IPS-20b (cell line): ENCODE measurements around the gene FOXP3.

Experiments
- H3K27ac ChIP-seq: one replicate; pipeline ENCODE4 v1.5.1; 2013; ENCODE audit warnings: low read length
- H3K27me3 ChIP-seq: 2 replicates; pipeline ENCODE4 v1.6.1; 2013; ENCODE audit warnings: mild to moderate bottlenecking, low read length, inconsistent platforms; ENCODE audit not compliant: insufficient read depth
- H3K36me3 ChIP-seq: 2 replicates; pipeline ENCODE4 v1.6.1; 2013; ENCODE audit warnings: low read depth, mild to moderate bottlenecking, inconsistent platforms, low read length, moderate library complexity; ENCODE audit not compliant: insufficient read depth
- H3K4me1 ChIP-seq: 2 replicates; pipeline ENCODE4 v1.6.1; 2013; ENCODE audit warnings: mild to moderate bottlenecking, control low read depth, inconsistent platforms, low read length, moderate library complexity; ENCODE audit not compliant: insufficient read depth
- H3K4me3 ChIP-seq: 2 replicates; pipeline ENCODE4 v1.5.1; 2013; ENCODE audit warnings: mild to moderate bottlenecking, low read length, inconsistent platforms
- H3K9ac ChIP-seq: 2 replicates; pipeline ENCODE4 v1.6.1; 2013; ENCODE audit warnings: low read depth, mild to moderate bottlenecking, inconsistent platforms, low read length, moderate library complexity
- H3K9me3 ChIP-seq: 2 replicates; pipeline ENCODE4 v1.6.1; 2013; ENCODE audit warnings: mild to moderate bottlenecking, low read depth, low read length, inconsistent platforms; ENCODE audit not compliant: insufficient read depth

The FOXP3 gene

DNA sequence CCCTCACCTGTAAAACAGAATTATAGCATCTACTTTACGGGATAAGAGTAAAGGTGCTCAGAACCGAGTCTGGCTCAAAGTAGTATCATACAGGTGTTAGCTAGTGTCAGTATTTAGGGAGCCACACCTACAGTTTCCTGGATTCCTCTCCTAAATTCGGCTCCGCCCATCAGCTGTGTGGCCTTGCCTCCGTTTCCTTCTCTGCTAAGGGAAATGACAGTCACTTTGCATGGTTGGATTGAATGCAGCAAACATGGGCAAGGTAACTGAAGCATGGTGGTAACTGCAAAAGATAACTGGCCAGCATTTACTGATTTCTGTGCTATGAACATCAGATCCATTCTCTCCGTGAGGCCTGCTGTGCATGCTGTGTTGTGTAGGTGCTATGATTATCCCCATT lies 7.9 kb upstream of the FOXP3 start:
- no peaks in the 10 kb centered on the region; the same call in 1 of the 2 replicates for H3K4me1 ChIP-seq
- peak overlapping the region; percentile 35; the same call in 1 of the 2 replicates for H3K4me3 ChIP-seq
- no peaks in the 10 kb centered on the region for H3K27me3 ChIP-seq
- H3K36me3 ChIP-seq, result peaks cover 20% of the 10 kb centered on the region; the same call in 1 of the 2 replicates
- H3K9ac ChIP-seq, result no peak overlapping the region
- H3K9me3 ChIP-seq, result no peaks in the 10 kb centered on the region
- H3K27ac ChIP-seq, result no peak overlapping the region

DNA sequence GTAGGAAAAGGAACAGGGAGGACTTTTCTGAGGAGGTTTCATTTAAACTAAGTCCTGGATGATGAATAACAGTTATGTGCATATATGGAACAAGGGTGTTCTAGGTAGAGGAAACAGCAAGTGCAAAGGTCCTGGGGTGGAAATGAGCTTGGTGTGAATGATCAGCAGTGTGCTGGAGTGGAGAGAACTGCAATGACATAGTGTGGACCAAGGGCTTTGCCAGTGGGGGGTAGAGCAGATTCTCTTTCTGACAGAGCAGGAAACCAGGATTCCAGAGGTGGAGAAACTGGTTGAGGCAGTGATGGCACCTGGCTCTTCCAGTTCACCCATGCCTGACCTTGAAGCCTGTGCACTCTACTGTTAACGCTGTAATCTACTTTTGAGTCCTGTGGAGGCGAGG lies 6.8 kb upstream of the FOXP3 start:
- Histone ChIP-seq H3K4me1 (no peaks in the 10 kb centered on the region; the same call in 1 of the 2 replicates), H3K27me3 (no peaks in the 10 kb centered on the region), H3K4me3 (peak overlapping the region; percentile 59), H3K27ac (no peak overlapping the region), H3K36me3 (peaks cover 20% of the 10 kb centered on the region; the same call in 1 of the 2 replicates), H3K9me3 (no peaks in the 10 kb centered on the region), H3K9ac (no peak overlapping the region; the same call in 1 of the 2 replicates)

DNA sequence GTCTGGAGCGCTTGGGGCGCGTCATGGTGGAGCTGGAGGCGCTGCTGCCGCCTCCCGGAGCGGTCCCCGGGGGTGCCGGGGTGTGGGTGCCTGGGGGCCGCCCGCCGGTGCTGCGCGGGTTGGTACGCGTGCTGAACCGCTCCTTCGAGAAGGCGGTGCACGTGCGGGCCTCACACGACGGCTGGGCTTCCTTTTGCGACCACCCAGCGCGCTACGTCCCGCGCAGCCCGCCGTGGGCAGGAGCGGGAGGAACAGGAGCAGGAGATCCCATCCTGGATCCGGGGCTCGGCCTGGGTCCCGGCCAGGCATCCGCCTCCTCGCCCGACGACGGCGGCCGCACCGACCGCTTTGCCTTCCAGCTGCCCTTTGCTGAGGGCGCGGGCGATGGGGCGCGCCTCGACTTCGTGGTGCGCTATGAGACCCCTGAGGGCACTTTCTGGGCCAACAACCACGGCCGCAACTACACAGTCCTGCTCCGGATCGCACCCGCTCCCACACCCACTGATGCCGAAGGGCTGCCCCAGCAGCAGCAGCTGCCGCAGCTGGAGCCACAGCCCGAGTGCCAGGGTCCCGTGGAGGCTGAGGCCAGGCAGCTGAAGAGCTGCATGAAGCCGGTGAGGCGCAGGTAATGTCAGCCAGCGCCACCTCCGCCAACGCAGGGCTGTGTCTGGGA lies 5.9 kb upstream of the FOXP3 start:
- Histone ChIP-seq H3K4me1 (no peaks in the 10 kb centered on the region; the same call in 1 of the 2 replicates), H3K9ac (peak overlapping the region; percentile 84; the same call in 1 of the 2 replicates), H3K36me3 (peaks cover 20% of the 10 kb centered on the region; the same call in 1 of the 2 replicates), H3K27me3 (no peaks in the 10 kb centered on the region), H3K9me3 (no peaks in the 10 kb centered on the region), H3K27ac (no peak overlapping the region), H3K4me3 (peak overlapping the region; percentile 59; the same call in 1 of the 2 replicates)

DNA sequence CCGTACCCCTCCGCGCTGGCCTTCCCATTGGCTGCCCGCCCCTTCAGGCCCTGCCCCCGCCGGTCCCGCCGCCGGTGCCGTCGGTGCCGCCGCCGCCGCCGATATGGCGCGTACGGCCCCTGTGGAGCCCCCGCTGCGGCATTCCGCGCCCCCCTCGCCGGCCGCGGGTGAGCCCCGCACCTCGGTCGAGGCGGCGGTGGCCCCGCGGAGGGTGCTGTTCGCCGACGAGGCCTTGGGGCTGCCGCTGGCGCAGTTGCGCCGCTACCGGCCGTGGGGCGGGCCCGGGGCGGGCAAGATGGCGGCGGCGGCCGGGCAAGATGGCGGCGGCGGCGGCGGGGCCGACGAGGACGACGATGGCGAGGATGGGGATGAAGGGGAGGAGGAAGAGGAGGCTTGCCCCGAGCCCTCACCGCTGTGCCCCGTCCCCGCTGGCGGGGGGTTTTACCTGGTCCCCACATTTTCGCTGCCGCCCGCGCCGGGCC lies 5.3 kb upstream of the FOXP3 start, which contains the start of gene PPP1R3F:
TSS of gene PPP1R3F (plus strand) at position 27 of the 482 bp plus-strand sequence. CDS start at position 104, 77 bp downstream.
- no peaks in the 10 kb centered on the region for H3K27me3 ChIP-seq
- peak within 1 kb of the TSS; percentile 74 for H3K4me3 ChIP-seq

DNA sequence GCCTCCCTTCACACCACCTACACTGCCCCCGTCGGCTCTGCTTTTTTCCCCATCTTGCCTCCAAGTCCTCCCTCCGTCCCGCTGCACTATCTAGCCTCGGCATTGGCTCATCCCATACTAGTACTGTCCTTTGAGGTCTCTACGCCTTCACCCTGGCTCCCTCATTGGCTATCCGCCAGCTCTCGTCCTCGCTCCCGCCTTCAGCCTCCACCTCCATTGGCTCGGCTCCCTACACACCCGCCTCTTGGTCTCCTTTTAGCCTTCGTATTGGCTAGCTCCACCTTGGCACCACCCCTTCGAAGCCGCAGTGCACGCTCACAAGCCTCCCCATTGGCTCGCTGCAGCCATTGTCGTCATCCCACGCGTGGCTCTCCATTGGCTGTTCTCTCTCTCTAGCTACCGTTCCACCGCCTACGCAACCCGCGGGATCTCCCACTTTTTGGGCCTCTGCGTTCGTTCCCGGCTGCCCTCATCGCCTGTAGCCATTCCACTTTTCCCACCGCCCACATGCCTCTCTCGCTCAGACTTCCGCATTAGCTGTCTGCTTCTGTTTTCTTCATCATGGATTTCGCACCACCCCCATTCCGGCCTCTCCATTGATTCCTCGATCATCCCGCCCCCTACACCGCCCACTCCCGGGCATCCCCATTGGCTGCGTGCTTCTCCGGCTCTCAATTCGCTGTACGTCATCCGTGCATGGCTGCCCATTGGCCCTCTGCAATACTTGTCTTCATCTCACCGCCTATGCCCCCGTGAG lies 4.7 kb upstream of the FOXP3 start:
- H3K27ac ChIP-seq, result peak overlapping the region; percentile 85
- H3K9me3 ChIP-seq, result no peaks in the 10 kb centered on the region
- no peaks in the 10 kb centered on the region; the same call in 1 of the 2 replicates for H3K4me1 ChIP-seq
- peak overlapping the region; percentile 84; the same call in 1 of the 2 replicates for H3K9ac ChIP-seq
- peaks cover 20% of the 10 kb centered on the region; the same call in 1 of the 2 replicates for H3K36me3 ChIP-seq
- peak overlapping the region; percentile 74 for H3K4me3 ChIP-seq
- no peaks in the 10 kb centered on the region for H3K27me3 ChIP-seq

More for the DNA sequence above, 5.3 kb upstream of the FOXP3 start, which contains the start of gene PPP1R3F:
- H3K27ac ChIP-seq, result peak within 1 kb of the TSS; percentile 85
- no peaks in the 10 kb centered on the region for H3K9me3 ChIP-seq
- H3K9ac ChIP-seq, result peak within 1 kb of the TSS; percentile 84; the same call in 1 of the 2 replicates
- H3K4me1 ChIP-seq, result no peaks in the 10 kb centered on the region; the same call in 1 of the 2 replicates
- peaks cover 20% of the 10 kb centered on the region; the same call in 1 of the 2 replicates for H3K36me3 ChIP-seq

DNA sequence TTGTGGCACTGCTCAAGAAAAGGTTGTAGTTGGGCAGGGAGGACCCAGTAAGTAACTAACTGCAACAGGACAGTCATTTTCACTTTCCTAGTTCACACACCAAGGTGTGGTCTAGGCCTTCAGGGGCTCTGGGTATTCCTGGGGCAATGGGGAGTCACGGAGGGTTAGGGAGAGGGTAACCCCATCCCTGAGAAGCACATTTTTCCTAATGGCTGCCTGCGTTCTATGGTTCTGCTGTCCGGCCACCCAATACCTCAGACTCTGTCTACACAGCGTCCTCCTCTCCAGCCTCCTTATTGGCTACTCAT lies 4.1 kb upstream of the FOXP3 start:
- Histone ChIP-seq H3K9me3 (no peaks in the 10 kb centered on the region), H3K27me3 (no peaks in the 10 kb centered on the region), H3K36me3 (peaks cover 18% of the 10 kb centered on the region; the same call in 1 of the 2 replicates), H3K9ac (peak overlapping the region; percentile 82; the same call in 1 of the 2 replicates), H3K4me3 (peak overlapping the region; percentile 74), H3K27ac (peak overlapping the region; percentile 85), H3K4me1 (no peaks in the 10 kb centered on the region; the same call in 1 of the 2 replicates)

DNA sequence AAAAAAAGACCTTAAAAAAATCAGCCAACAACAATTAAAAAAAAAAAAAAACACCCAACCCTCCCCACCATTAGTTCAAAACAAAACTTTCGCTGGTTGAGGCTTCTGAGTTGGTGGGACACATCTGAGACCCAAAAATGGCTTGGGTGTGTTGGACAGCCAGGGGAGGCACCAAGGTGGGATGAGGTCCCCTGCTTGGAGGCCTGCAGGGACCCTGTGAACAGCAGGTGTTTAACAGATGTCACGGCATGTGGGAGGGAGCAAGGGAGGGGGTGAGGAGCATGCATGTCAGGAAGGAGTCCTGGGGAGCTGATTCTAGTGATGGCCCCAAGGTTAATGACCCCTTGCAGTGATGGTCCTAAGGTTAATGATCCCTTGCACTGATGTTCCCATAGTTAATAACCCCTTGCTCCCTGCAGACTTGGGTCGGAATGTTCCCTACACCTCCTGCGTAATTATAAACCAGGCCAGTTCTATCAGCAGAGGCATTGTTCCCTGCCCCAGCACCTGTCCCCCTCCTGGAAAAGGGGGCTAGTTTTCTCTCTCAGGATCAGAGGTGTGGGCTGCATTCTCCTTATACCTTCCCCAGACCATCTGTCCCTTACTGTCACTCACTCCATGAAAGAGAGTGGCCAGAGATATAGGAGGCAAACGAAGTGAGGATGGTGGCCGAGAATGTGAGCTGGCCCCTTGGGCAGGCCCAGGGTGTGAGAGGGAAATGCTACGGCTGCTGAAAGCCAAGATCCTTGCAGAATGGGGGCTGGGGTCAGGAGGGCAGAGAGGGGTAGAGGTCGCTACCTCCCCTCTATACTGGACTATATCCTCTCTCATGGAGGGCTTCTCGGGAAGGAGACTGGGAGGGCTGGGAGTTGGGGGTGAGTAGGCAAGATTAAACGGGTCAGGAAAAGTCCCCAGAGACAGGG lies 2.3 kb upstream of the FOXP3 start:
- Histone ChIP-seq H3K27me3 (no peaks in the 10 kb centered on the region), H3K36me3 (peaks cover 4% of the 10 kb centered on the region; the same call in 1 of the 2 replicates), H3K4me1 (no peaks in the 10 kb centered on the region; the same call in 1 of the 2 replicates), H3K4me3 (no peak overlapping the region), H3K27ac (no peak overlapping the region), H3K9me3 (no peaks in the 10 kb centered on the region), H3K9ac (no peak overlapping the region)

DNA sequence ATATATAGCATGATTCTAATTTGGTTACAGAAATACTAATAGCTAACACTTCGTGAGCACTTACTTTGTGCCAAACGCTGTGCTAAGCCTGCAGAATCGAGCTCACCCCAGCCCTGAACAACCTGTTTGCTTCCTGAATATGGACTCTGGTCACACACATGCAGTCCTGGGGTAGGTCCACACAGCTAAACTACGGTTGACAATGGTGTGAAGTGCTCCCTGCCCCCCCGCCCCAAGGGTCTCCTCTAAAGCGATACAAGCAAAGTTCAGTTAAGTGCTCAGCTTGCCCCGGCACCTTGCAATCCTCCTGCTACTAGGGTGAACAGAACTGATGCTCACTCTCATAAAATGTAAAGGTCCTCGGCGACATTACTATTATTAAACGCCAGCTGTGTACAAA lies 879 bp downstream of the FOXP3 start:
- Histone ChIP-seq H3K27me3 (no peaks in the 10 kb centered on the region), H3K9me3 (no peaks in the 10 kb centered on the region), H3K36me3 (no peaks in the 10 kb centered on the region), H3K9ac (no peak overlapping the region), H3K4me1 (no peaks in the 10 kb centered on the region), H3K27ac (no peak overlapping the region), H3K4me3 (no peak overlapping the region)

DNA sequence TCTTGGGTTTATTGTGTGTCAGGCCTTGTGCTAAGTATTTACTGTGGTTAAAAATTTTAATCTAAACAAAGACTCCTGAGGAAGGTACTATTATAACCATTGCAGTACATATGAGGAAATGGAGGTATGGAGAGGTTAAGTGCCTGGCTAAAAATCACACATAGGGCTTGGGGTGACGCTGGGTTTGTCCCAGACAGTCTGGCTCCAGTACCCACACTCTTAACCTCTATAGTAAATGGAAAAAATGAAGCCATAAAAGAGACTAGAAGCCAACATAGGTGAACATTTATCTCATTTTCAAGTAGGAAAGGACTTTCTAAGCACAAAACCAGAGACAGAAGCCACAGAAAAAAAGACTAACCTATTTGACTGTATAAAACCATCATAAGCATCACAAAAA lies 1.9 kb downstream of the FOXP3 start:
- H3K36me3 ChIP-seq, result no peaks in the 10 kb centered on the region
- H3K9ac ChIP-seq, result no peak overlapping the region
- no peaks in the 10 kb centered on the region for H3K4me1 ChIP-seq
- no peaks in the 10 kb centered on the region for H3K9me3 ChIP-seq
- no peak overlapping the region for H3K4me3 ChIP-seq
- H3K27ac ChIP-seq, result no peak overlapping the region
- H3K27me3 ChIP-seq, result no peaks in the 10 kb centered on the region

DNA sequence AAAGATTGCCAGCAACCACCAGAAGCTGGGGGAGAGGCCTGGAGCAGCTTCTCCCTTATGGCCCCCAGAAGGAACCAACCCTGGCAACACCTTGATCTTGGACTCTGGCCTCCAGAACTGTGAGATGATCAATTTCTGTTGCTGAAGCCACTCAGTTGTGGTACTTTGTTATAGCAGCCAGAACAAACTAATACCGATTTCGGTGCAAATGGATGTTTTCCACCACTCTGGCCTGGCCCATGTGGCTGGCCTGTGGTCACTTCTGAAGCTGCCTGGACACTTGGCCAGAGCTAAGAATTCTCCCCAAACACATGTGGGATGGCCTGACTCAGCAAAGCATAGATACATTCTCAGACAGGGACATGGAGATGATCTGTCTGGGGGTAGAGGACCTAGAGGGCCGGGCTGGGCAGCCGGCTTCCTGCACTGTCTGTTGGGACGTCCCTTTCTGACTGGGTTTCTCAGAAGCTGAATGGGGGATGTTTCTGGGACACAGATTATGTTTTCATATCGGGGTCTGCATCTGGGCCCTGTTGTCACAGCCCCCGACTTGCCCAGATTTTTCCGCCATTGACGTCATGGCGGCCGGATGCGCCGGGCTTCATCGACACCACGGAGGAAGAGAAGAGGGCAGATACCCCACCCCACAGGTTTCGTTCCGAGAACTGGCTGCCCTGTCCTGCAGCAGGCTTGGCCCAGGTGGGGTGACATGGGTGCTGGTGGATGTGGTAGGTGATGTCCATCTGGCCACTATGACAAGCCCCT lies 4.1 kb downstream of the FOXP3 start:
- Histone ChIP-seq H3K27me3 (no peaks in the 10 kb centered on the region), H3K4me1 (no peaks in the 10 kb centered on the region), H3K9me3 (no peaks in the 10 kb centered on the region), H3K27ac (no peak overlapping the region), H3K4me3 (no peak overlapping the region), H3K36me3 (no peaks in the 10 kb centered on the region), H3K9ac (no peak overlapping the region)
